Embryonic facial prominence (tissue), 1 donor: ENCODE data around the gene MPDU1.
"Not testable (repeated sequence)": the region's sequence is repeated elsewhere in the genome, so short reads cannot be mapped to it uniquely, and the experiment has no call there.

Experiments
- DNase-seq: peaks from one replicate; pipeline ENCODE4 v3.0.0-alpha.2; 2016; ENCODE audit errors: extremely low spot score

MPDU1 gene

DNA sequence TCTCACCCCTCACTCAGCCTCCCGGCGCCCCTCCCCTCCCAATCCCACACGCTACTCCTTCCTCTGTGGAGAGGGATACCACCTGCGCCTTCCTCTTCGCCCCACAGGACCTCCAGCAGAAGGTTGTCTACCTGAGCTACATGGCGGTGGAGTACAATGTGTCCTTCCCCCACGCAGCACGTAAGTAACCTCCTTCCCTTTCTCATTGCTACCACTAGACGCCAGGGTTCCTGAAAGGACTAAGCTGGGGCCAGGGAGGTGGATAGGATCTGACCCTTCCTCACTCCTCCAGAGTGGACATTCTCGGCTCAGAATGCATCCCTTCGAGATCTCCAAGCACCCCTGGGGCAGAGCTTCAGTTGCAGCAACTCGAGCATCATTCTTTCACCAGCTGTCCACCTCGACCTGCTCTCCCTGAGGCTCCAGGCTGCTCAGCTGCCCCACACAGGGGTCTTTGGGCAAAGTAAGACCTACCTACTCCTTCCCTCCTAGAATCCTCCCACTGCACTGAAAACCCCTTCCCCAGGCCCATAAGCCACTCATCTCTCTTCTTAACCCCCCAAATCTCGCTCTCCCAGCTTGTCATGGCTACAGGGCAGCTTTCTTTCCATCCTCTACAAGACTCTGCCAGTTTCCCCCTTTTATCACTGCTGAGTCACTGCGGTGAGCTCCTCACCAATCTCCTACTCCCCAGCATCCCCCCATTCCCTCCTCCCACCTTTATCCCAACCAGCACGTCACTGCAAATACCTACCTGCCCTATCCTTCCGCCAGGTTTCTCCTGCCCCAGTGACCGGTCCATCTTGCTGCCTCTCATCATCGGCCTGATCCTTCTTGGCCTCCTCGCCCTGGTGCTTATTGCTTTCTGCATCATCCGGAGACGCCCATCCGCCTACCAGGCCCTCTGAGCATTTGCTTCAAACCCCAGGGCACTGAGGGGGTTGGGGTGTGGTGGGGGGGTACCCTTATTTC, 2.8 kb upstream of the MPDU1 start:
- no peak for DNase-seq

GRCh38 chr17:7582396-7583252, 1.0 kb upstream of the MPDU1 start:
- no peak for DNase-seq

GRCh38 chr17:7586673-7587419, 3.2 kb downstream of the MPDU1 start:
- no peak for DNase-seq

DNA sequence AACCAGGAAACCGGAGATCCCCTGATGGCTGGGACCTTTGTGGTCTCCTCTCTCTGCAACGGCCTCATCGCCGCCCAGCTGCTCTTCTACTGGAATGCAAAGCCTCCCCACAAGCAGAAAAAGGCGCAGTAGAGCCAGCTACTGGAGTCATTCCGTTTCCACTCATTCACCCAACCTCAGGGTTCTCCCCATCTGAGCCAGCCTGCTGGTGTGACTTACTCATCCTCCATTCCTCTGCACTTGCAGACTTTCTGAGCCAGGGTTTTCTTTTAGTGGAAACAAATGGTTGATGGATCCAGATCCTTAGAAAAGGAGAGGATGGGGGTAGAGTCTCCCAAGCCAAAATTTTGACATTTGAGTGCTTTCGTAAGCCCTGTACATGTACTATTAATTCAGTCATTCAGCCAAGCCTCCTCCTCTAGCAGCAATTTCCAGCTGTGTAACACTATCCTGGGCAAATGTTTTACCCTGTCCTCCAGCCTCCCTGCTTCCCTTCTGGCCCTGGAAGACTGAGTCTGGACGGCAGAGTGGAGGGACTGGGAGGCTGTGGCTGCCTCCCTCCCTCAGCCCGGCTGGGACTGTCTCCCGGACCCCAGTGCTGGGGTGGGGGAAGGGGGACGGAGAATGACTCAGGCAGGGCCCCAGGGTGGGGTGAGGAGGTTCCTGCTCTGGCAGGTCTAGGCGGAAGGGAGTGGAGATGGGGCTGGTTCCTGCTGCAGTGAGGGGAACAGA, 3.9 kb downstream of the MPDU1 start:
- no peak for DNase-seq

GRCh38 chr17:7588553-7589203, 5.0 kb downstream of the MPDU1 start:
- no peak for DNase-seq

DNA sequence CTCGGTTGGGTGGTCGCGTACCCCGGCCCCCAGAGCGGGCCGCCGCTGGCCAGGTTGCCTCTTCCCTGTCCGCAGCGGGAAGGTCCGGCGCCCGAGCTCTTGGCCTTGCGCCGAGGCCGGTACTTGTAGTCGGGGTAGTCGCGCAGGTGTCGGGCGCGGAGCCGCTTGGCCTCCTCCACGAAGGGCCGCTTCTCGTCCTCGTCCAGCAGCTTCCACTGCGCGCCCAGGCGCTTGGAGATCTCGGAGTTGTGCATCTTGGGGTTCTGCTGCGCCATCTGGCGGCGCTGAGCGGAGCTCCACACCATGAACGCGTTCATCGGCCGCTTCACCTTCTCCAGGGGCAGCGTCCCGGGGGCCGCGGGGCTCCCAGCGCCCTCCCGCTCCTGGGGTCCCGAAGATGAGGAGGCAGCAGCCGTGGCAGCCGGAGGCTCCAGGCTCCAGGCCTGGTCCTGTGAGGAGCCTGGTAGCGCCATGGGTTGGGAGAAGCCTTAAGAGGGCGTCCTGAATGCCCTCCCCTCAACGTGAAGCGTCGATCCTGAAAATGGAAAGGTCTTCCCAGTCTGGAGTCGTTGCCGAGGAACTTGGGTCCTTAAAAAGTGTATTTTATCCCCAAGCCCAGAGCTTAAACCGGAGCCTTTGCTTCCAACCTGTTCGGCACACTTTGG, 5.7 kb downstream of the MPDU1 start:
- peak; percentile 66 for DNase-seq

DNA sequence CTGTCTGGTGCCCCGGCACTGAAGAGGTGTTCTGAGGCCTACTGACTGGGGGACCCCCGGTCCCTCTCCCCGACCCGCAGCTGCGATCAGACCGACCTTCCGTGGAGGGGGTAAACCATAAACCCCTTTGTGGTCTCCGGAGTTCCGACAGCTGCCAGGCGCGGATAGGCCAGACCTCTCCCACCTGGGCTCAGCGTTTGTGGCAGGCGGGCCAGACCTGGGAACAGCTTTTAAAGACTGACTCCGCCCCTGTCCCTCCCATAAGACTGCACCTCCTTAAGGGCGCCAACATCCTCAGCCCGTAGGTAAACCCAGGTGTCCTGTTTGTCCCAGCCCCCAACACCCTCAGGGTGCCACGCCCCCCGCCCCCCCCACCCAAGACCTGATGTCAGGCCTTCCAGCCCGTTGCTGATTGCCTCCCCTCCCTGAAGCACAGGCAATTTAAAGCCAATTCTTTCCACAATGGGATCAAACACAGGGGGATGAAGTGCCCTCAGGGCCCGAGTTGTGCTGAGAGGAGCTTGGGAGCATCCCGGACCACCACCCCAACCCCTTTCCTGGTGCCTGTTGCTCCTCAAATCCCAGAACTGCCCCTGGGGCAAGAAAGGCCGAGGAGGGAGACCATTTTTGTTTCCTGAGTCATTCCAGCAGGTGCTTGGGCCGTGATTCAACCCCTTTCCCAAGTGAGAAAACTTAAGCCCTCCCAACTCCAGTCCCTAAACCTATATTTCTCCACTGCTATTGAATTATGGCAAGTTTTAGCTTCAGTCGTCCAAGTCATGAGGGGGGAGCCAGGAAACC, 6.4 kb downstream of the MPDU1 start, which contains the start of gene SOX15:
TSS of gene SOX15 (minus strand) at position 204 of the 801 bp plus-strand sequence. CDS start 418 bp downstream, outside the sequence.
- no peak for DNase-seq

- DNase-seq: no peak
These were observed 7.1 kb downstream of the MPDU1 start for GRCh38 chr17:7590743-7591142.

- no peak for DNase-seq
These were observed 7.9 kb downstream of the MPDU1 start for GRCh38 chr17:7591596-7591995.

DNA sequence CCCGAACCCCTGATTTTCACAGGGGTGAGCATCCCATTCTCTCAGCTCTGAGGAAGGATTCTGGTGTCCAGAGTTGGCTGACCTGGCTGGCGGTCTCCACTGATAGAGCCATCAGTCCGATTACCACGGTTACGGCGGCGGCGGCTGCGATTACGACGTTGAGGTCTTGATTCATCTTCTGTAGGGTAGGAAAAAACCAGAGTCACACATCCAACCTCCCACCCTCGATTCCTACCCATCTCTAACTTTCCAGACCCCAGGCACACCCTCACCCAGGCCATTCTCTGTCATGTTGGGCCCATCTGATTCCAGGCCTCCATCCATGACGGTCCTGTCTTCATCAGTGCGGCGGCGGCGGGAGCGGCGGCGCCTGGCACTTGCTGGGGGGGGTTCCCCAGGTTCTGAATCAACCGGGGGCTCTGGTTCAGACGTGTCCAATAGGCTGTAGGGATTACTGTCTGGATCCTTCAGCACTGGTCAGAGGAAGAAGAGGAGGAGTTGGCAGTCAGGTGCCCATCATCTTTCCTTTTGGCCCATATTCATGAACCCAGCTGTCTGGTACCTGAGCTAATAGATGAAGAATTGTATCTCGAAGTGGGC, 8.9 kb downstream of the MPDU1 start:
- DNase-seq: no peak

DNA sequence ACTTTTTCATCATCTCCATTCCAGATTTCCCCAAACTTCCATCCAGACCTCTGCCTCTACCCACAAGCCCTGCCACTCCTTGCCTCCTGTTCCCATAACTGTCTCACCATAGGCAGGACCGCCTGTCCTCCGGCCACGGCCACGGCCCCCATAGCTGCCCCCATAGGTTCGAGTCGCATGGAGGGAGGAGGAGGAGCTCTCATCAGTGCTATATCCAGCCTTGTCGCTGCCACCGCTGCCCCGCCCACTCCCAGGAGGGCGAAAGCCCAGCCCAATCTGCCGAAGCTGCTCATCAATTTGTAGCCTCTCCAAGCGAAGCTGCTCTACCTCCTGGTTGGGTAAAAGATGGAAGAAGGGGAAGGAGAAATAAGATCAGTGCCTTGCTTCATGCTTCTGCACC, 9.6 kb downstream of the MPDU1 start:
- no peak for DNase-seq

DNA sequence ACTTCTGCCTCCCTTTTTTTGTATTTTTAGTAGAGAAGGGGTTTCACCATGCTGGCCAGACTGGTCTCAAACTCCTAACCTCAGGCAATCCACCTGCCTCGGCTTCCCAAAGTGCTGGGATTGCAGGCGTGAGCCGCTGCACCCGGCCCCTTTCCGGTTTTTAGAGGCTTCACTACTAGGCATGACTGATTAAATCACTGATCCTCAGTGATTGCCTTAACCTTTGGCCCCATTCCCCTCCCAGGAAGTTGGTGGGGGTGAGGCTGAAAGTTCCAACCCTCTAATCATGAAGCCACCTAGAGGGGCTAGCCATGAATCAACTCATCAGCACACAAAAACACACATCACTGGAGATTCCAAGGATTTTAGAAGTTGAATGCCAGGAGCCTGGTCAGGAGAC, 13.9 kb downstream of the MPDU1 start:
- DNase-seq: not testable (repeated sequence)

DNA sequence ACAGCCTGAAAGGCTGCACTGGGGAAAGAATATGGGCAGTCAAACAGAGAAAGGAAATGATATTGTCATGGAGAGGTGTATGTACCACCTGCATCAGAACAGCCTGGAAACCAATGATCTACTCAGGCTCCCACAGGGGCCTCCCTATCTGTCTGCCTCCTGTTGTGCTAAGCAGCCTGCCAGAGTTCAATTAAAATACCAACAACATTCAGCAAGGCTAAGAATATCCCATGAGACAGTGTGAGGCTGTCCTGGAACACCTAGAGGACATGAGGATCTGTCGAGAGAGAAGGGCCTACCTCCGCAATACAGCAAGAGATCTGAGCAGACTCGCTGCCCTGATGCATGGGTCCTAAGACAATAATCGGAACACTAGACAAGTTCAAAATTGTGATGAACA, 22.6 kb downstream of the MPDU1 start:
- no peak for DNase-seq

- no peak for DNase-seq
These were observed 27.0 kb downstream of the MPDU1 start for GRCh38 chr17:7610641-7611040.

DNA sequence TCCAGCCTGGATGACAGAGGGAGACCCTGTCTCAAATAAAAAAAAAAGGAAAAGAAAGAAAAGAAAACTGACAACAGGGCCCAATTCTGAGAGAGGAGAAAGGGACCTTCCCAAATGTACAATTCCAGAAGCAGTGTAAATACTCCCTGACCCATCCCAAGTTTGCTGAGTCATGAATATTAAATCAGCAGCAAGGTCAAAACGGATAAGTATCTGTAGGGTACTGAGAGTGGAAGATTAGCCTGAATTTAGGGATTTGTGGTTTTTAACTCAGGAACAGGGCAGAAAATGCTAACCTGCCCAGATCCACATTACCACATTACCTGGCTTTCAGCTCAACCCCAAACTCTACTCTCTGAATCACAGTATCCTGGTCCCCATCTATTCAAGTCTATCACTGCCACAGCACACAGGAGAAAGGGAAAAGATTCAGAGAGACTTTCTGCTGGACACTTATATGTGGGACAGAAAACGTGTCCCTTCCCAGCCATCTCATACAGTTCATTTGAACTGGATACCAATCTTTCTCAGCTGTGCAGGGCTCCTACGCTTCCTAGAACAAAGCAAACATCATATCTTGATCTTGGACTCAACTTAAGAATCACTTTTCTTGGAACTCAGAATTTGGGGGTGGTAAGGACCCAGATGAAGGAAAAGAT, 28.1 kb downstream of the MPDU1 start:
- no peak for DNase-seq

DNA sequence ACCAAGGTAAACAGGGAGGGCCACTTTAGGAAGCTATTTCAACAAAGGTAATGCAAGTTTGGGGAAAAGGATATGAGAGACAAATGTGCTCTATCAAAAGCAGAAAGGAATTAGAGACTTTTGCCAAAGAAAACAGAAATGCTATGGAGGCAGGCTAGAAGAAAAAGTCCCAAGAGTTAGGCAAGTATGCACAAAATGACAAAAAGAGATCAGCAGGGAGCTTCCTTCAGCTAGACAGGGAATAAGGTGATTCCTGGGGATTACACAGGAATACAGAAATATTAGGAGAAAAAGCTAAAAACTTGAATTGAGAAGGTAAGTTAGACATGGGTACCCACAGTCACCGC, 28.6 kb downstream of the MPDU1 start:
- DNase-seq: no peak

DNA sequence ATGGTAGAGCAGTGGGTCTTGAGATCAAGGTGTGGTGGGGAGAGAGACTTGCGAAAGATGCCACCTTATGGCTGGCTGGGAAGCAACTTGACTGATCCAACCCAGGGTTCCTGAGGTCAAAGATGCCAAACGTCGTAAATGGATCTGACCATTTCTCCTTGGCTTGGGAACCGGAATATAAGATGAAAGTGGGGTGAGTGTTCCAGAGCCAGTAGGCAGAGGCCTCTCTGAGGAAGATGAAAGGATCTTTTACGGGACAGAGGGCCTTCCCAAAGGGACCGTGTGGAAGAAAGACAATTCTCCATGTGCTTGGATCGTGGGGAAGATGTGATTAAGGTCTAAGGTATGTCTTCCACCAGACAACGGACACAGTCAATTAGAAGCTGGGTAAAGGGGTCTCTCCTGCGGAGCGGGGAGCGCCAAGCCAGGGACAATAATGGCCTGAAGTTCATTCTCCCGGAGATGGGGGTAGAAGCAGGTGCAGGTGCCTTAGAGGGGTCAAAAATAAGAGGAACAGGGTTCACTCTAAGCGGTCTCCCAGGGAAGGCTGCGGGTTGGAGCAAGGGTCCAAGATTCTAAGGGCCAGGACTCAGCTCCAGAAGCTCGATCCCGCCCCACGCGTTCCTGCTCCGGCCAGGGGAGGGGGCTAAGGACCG, 30.2 kb downstream of the MPDU1 start:
- DNase-seq: no peak
